ENCODE data around the gene KLHL35. TPM values are rescaled to one million over a fixed set of nuclear protein-coding genes. Genes with fewer than 3 reads are reported as not detected.
A peak's percentile ranks its signal among the peaks of the same experiment; 100 is the strongest.

The KLHL35 gene
- total RNA-seq, 4 donors from 2014 or later: 1.6 TPM; not detected in 3

DNA sequence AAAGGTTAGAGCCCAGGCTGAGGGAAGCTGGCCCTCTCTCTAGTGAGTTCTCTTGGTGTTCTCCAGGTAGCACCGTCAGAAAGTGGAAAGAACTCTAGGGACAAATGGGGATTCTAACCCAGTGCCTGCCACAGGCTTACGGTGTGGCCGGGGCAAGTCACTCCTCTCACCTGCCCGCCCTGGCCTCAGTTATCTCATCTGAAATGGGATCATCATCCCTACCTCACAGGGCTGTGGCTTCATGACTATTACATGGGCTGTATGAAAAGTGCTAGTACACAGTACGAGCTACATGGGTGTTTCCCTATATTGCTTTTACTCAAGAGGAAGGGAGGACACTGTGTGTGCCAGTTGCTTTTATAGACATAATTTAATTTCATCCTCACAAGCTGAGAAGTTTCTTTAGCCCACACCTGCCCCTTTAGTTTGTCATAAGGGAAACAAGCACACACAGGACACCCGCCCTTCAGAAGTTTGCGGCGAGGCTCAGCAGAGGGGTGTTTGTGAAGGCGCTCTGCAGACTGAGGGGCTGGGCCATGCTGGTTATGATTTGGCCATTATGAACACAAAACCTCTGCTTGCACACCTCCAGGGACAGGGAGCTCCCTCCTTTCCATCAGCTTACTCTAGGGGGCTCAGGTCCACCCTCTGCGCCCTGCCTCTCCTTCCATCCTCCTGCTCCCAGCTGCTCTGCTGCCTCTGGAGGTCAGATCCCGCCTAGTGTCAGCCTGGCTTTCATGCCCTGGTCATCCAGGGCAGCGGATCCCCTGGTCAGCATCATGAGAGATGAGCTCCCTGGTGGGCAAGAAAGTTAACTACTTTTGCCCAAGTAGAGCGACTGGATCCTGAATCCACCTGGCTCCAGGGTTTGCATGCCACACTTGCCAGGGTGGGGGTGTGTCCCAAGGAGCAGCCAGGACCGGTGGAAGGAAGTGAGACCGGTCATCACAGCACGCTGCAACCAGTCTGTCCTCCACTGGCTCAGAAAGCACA lies 1.2 kb downstream of the KLHL35 start:
- Histone ChIP-seq H3K36me3 (no peaks in the 10 kb centered on the region), H3K9me3 (peaks cover 0 to 6% (median 0%) of the 10 kb centered on the region in 4 donors), H3K27ac (no peak overlapping the region), H3K4me3 (no peak overlapping the region), H3K4me1 (peaks cover 0 to 13% (median 9%) of the 10 kb centered on the region in 4 donors), H3K27me3 (peaks cover 0 to 8% of the 10 kb centered on the region in 2 donors)
- peak in 1 of 3 donors; percentile 46 for DNase-seq
- TF ChIP-seq, protein P1, sequence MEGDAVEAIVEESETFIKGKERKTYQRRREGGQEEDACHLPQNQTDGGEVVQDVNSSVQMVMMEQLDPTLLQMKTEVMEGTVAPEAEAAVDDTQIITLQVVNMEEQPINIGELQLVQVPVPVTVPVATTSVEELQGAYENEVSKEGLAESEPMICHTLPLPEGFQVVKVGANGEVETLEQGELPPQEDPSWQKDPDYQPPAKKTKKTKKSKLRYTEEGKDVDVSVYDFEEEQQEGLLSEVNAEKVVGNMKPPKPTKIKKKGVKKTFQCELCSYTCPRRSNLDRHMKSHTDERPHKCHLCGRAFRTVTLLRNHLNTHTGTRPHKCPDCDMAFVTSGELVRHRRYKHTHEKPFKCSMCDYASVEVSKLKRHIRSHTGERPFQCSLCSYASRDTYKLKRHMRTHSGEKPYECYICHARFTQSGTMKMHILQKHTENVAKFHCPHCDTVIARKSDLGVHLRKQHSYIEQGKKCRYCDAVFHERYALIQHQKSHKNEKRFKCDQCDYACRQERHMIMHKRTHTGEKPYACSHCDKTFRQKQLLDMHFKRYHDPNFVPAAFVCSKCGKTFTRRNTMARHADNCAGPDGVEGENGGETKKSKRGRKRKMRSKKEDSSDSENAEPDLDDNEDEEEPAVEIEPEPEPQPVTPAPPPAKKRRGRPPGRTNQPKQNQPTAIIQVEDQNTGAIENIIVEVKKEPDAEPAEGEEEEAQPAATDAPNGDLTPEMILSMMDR (IDR thresholded peaks at IDR 0.05): no peak
- TF ChIP-seq POLR2A (IDR thresholded peaks at IDR 0.05): no peak

DNA sequence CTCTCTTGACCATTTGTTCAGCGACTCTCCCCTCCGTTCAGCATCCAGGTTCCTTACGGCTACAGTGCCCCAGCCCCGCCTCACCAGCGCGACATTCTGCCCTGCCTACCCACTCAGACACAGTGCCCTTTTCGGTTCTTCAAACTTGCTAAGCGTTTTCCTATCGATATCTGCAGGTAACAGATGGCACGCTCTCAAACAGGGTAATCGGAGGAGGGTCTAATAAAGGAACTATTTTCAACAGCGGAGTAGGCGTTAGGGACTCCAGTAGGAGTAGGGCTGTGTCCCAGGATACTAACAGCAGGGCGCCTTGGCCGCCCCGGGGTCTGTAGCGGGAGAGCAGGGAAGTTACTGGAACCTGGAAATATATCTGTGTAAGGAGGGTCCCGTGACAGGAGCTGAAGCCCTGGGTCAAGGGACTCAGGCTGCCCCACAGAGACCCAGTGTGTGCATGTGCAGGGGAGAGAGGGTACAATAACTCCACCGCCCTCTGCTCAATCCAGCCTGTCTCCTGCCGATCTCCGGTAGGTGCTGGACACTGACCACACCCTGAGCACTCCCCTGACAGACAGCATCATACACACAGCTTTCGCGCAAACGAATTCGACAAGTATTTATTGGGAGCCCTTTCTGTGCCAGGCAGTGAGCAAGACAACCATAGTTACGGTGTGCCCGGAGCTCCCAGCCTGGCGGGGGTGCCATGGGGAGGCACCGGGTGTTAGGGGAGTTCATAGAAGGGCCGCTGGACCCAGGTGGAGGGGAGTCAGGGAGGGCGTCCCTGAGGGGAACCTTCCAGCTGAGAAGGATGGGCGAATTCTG lies 2.1 kb downstream of the KLHL35 start:
- peak in 1 of 3 donors; percentile 37 for DNase-seq
- Histone ChIP-seq H3K36me3 (no peaks in the 10 kb centered on the region), H3K9me3 (peaks cover 0 to 6% (median 0%) of the 10 kb centered on the region in 4 donors), H3K4me3 (peak overlapping the region; percentile 17 to 59 (median 48)), H3K4me1 (peaks cover 0 to 13% (median 9%) of the 10 kb centered on the region in 4 donors), H3K27me3 (peaks cover 0 to 8% of the 10 kb centered on the region in 2 donors), H3K27ac (peak overlapping the region in 1 of 4 donors; percentile 10)
- no peak for TF ChIP-seq POLR2A (IDR thresholded peaks at IDR 0.05)
- TF ChIP-seq, protein P1 (IDR thresholded peaks at IDR 0.05): no peak

DNA sequence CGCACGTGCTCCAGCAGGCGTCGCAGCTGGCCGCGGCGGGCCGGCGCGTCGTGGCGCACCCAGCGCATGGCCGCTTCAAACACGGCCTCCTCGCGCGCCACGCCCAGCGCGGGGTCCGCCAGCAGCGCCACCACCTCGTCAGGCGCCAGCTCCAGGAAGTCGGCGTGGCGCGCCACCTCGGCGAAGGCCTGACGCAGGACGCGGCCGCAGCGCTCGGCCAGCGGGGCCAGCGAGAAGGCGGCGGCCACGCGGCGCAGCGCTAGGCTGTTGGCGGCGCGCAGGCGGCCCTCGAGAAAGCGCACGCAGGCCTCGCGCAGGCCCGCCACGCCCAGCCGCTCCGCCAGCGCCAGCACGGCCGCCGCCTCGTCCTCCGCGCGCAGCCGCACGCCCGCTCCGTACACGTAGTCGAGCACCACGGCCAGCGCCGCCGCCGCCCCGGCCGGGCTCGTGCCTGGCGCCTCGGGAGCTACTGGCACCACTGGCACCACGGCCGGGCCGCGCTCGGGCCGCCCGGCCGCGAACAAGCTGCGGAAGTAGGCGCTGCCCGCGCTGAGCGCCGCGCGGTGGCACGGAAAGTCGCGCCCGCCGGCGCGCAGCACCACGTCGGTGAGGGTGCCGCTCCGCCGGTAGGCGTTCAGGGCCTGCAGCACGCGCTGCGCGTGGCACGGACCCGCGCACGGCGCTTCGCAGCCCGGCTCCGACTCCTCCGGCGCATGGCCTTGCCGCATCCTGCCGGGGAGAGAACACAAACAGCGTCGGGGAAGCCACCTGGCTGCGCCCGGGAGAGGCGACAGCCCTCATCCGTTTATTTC lies 2.9 kb downstream of the KLHL35 start:
- Histone ChIP-seq H3K9me3 (peaks cover 0 to 6% (median 0%) of the 10 kb centered on the region in 4 donors), H3K4me1 (peaks cover 0 to 13% (median 9%) of the 10 kb centered on the region in 4 donors), H3K4me3 (peak overlapping the region; percentile 17 to 59 (median 48)), H3K27me3 (peaks cover 0 to 8% of the 10 kb centered on the region in 2 donors), H3K27ac (peak overlapping the region in 2 of 4 donors; percentile 10 to 30), H3K36me3 (no peaks in the 10 kb centered on the region)
- DNase-seq: peak in 2 of 3 donors; percentile 73 to 83
- TF ChIP-seq, protein P1 (IDR thresholded peaks at IDR 0.05): peak in 2 of 6 experiments; percentile 13 to 28
- no peak for TF ChIP-seq POLR2A (IDR thresholded peaks at IDR 0.05)

DNA sequence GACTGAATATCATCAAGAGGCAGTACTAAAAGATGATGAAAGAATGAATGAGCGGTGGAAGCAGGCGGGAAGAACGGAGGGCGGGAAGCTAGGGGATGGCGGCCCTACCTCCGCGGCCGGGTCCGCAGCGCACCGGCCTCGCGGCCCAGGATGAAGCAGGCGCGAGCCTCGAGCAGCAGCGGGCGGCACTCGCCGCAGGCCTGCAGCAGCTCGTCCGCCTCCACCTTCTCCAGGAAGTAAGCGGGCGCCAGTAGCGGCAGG lies 3.4 kb downstream of the KLHL35 start:
- Histone ChIP-seq H3K27me3 (peaks cover 0 to 8% of the 10 kb centered on the region in 2 donors), H3K36me3 (no peaks in the 10 kb centered on the region), H3K4me3 (peak overlapping the region in 3 of 4 donors; percentile 46 to 59 (median 51)), H3K9me3 (peaks cover 0 to 6% (median 0%) of the 10 kb centered on the region in 4 donors), H3K27ac (peak overlapping the region in 1 of 4 donors; percentile 30), H3K4me1 (peaks cover 0 to 13% (median 9%) of the 10 kb centered on the region in 4 donors)
- no peak for DNase-seq
- TF ChIP-seq POLR2A (IDR thresholded peaks at IDR 0.05): no peak
- TF ChIP-seq, protein P1 (IDR thresholded peaks at IDR 0.05): no peak
